H1 (cell line): ENCODE measurements around the gene TAF8. TPM values are rescaled to one million over a fixed set of nuclear protein-coding genes. Genes with fewer than 3 reads are reported as not detected.

Experiments used
- CTCF ChIA-PET: fragments of 300-600 bp; sonication (Branson Sonifier 250); formaldehyde crosslinking; loops from one replicate; lab custom pipeline; 2021; ENCODE audit not compliant: partially characterized antibody; lab: Charles Lee
- POLR2A ChIA-PET: fragments of 300-600 bp; sonication (Branson Sonifier 250); formaldehyde crosslinking; loops from one replicate; lab custom pipeline; 2021; ENCODE audit warnings: inconsistent platforms; ENCODE audit not compliant: partially characterized antibody; lab: Charles Lee
- DNase-seq, 2 experiments: peaks; one replicate each; pipeline versions ENCODE4 v3.0.0 to v3.0.0-alpha.2; 2010 to 2022; ENCODE audit warnings: low spot score in 2 of 2, low read depth in 1 of 2, mixed read lengths in 1 of 2
- FAIRE-seq: peaks from 2 replicates; lab custom pipeline; 2011; peaks lifted over from hg19 to GRCh38; lab: Jason Lieb, UNC
- H2AFZ ChIP-seq: 2 replicates; pipeline ENCODE4 v1.8.1; 2012; ENCODE audit warnings: low read length, inconsistent platforms
- H2AK5ac ChIP-seq: 2 replicates; pipeline ENCODE4 v1.6.1; 2013; ENCODE audit warnings: low read depth, low read length
- H2BK120ac ChIP-seq: replicated peaks from 2 replicates; pipeline ENCODE3; 2013; ENCODE audit warnings: low read depth, low read length, inconsistent platforms
- H2BK12ac ChIP-seq: 2 replicates; pipeline ENCODE4 v1.6.1; 2013; ENCODE audit warnings: low read depth, low read length
- H2BK15ac ChIP-seq: 2 replicates; pipeline ENCODE4 v1.6.1; 2013; ENCODE audit warnings: low read length
- H2BK20ac ChIP-seq: 2 replicates; pipeline ENCODE4 v1.6.1; 2013; ENCODE audit warnings: low read length
- H2BK5ac ChIP-seq: 2 replicates; pipeline ENCODE4 v1.6.1; 2013; ENCODE audit warnings: low read depth, low read length
- H3K14ac ChIP-seq: 2 replicates; pipeline ENCODE4 v1.6.1; 2013; ENCODE audit warnings: inconsistent platforms; ENCODE audit not compliant: insufficient read length
- H3K18ac ChIP-seq: 2 replicates; pipeline ENCODE4 v1.6.1; 2013; ENCODE audit warnings: low read length; ENCODE audit errors: extremely low read depth
- H3K23ac ChIP-seq: 2 replicates; pipeline ENCODE4 v1.6.1; 2013; ENCODE audit warnings: inconsistent platforms; ENCODE audit not compliant: insufficient read length
- H3K23me2 ChIP-seq: 2 replicates; pipeline ENCODE4 v1.6.1; 2013; ENCODE audit warnings: low read depth, low read length
- H3K27ac ChIP-seq: 2 replicates; pipeline ENCODE4 v1.6.1; 2011; ENCODE audit warnings: low read depth, low read length, inconsistent platforms
- H3K27me3 ChIP-seq, 4 experiments: replicated peaks in 1 of 4; 1 replicate in 1 of 4; 2 replicates in 3 of 4; pipeline versions ENCODE4 v1.6.1 to v1.8.1; 2011 to 2013; ENCODE audit warnings: low read length in 3 of 4, mild to moderate bottlenecking in 3 of 4, inconsistent platforms in 2 of 4, mixed read lengths in 2 of 4, moderate library complexity in 1 of 4; ENCODE audit not compliant: control insufficient read depth in 3 of 4, insufficient read depth in 3 of 4; ENCODE audit errors: extremely low read depth in 1 of 4
- H3K36me3 ChIP-seq, 4 experiments: 2 replicates each; pipeline versions ENCODE4 v1.6.1 to v1.8.1; 2011 to 2013; ENCODE audit warnings: mild to moderate bottlenecking in 4 of 4, low read length in 3 of 4, moderate library complexity in 2 of 4, control low read depth in 1 of 4, inconsistent platforms in 1 of 4; ENCODE audit not compliant: insufficient read depth in 4 of 4, control insufficient read depth in 2 of 4
- H3K4ac ChIP-seq: replicated peaks from 2 replicates; pipeline ENCODE3; 2013; ENCODE audit warnings: low read length, low read depth, mixed read lengths, inconsistent platforms; ENCODE audit not compliant: insufficient read length
- H3K4me1 ChIP-seq, 4 experiments: replicated peaks in 1 of 4; 1 replicate in 1 of 4; 2 replicates in 3 of 4; pipeline versions ENCODE4 v1.6.1 to v1.8.1; 2011 to 2013; ENCODE audit warnings: low read length in 3 of 4, inconsistent platforms in 2 of 4, mixed read lengths in 1 of 4; ENCODE audit not compliant: insufficient read depth in 4 of 4, control insufficient read depth in 3 of 4
- H3K4me2 ChIP-seq, 2 experiments: 2 replicates each; pipeline versions ENCODE4 v1.6.1 to v1.8.1; 2011 to 2013; ENCODE audit warnings: low read depth in 2 of 2, low read length in 2 of 2, control low read depth in 1 of 2, inconsistent platforms in 1 of 2, mild to moderate bottlenecking in 1 of 2; ENCODE audit not compliant: insufficient read depth in 1 of 2
- H3K4me3 ChIP-seq, 4 experiments: fragments of 200-600, 300-600 bp in 1 of 4; sonication (generic), shearing (Covaris generic), sonication (Bioruptor Twin) in 1 of 4; 2 replicates each; pipeline versions ENCODE4 v1.5.1 to v1.8.1; 2011 to 2016; ENCODE audit warnings: low read length in 4 of 4, low read depth in 3 of 4, control low read depth in 2 of 4, inconsistent platforms in 2 of 4, mild to moderate bottlenecking in 2 of 4, mixed read lengths in 1 of 4, moderate library complexity in 1 of 4; ENCODE audit not compliant: insufficient read depth in 2 of 4; ENCODE audit errors: extremely low read depth in 1 of 4
- H3K56ac ChIP-seq: replicated peaks from 2 replicates; pipeline ENCODE3; 2013; ENCODE audit warnings: low read depth, mild to moderate bottlenecking, mixed read lengths, low read length, inconsistent platforms; ENCODE audit not compliant: insufficient read length
- H3K79me1 ChIP-seq: 2 replicates; pipeline ENCODE4 v1.6.1; 2013; ENCODE audit warnings: low read depth, low read length, control low read depth
- H3K79me2 ChIP-seq, 2 experiments: 2 replicates each; pipeline versions ENCODE4 v1.6.1 to v1.8.1; 2012 to 2013; ENCODE audit warnings: low read length in 2 of 2, mild to moderate bottlenecking in 2 of 2, inconsistent platforms in 1 of 2; ENCODE audit not compliant: insufficient read depth in 2 of 2, control insufficient read depth in 1 of 2
- H3K9ac ChIP-seq, 4 experiments: replicated peaks in 1 of 4; 1 replicate in 1 of 4; 2 replicates in 3 of 4; pipeline versions ENCODE4 v1.6.1 to v1.8.1; 2011 to 2013; ENCODE audit warnings: low read depth in 3 of 4, low read length in 3 of 4, control low read depth in 2 of 4, mild to moderate bottlenecking in 2 of 4, moderate library complexity in 2 of 4, inconsistent platforms in 1 of 4; ENCODE audit errors: extremely low read depth in 1 of 4
- H3K9me3 ChIP-seq, 2 experiments: 2 replicates each; pipeline versions ENCODE4 v1.6.1 to v1.8.1; 2012 to 2013; ENCODE audit warnings: mild to moderate bottlenecking in 2 of 2, moderate library complexity in 2 of 2, control low read depth in 1 of 2, inconsistent platforms in 1 of 2, low read depth in 1 of 2, low read length in 1 of 2, mixed read lengths in 1 of 2; ENCODE audit not compliant: insufficient read depth in 2 of 2
- H4K20me1 ChIP-seq, 2 experiments: replicated peaks in 1 of 2; 2 replicates each; pipeline versions ENCODE3 to v1.8.1; 2011 to 2013; ENCODE audit warnings: inconsistent platforms in 2 of 2, low read length in 2 of 2, mild to moderate bottlenecking in 1 of 2; ENCODE audit not compliant: insufficient read depth in 2 of 2, control insufficient read depth in 1 of 2
- H4K5ac ChIP-seq: 2 replicates; pipeline ENCODE4 v1.6.1; 2013; ENCODE audit warnings: low read length, low read depth, mixed read lengths, inconsistent platforms; ENCODE audit not compliant: insufficient read length
- H4K8ac ChIP-seq: 2 replicates; pipeline ENCODE4 v1.8.0; 2013; ENCODE audit warnings: mild to moderate bottlenecking, moderate library complexity, low read length, inconsistent platforms; ENCODE audit not compliant: insufficient read depth; ENCODE audit errors: extremely low read depth
- H4K91ac ChIP-seq: replicated peaks from 2 replicates; pipeline ENCODE3; 2013; ENCODE audit warnings: low read length, mixed read lengths, inconsistent platforms; ENCODE audit not compliant: insufficient read length
- BACH1 ChIP-seq: IDR thresholded peaks from 2 replicates; pipeline ENCODE4 v1.6.1; 2012; ENCODE audit warnings: low read length, improper control_type of control experiment
- FOSL1 ChIP-seq: IDR thresholded peaks from 2 replicates; pipeline ENCODE4 v1.6.1; 2011; ENCODE audit warnings: mild to moderate bottlenecking, low read depth, low read length, moderate library complexity; ENCODE audit not compliant: insufficient read depth
- NANOG ChIP-seq: IDR thresholded peaks from 2 replicates; pipeline ENCODE4 v1.6.1; 2011; ENCODE audit warnings: low read length, low read depth, mild to moderate bottlenecking, inconsistent platforms; ENCODE audit not compliant: insufficient read depth, poor library complexity, severe bottlenecking
- RAD21 ChIP-seq, 2 experiments: IDR thresholded peaks in 1 of 2; conservative IDR thresholded peaks in 1 of 2; 2 replicates each; pipeline ENCODE4 v1.6.1; 2011; ENCODE audit warnings: low read depth in 2 of 2, low read length in 2 of 2, improper control_type of control experiment in 1 of 2, inconsistent platforms in 1 of 2, mild to moderate bottlenecking in 1 of 2, moderate library complexity in 1 of 2
- RXRA ChIP-seq: IDR thresholded peaks from 2 replicates; pipeline ENCODE4 v1.6.1; 2011; ENCODE audit warnings: low read depth, mild to moderate bottlenecking, low read length, moderate library complexity; ENCODE audit not compliant: insufficient read depth
- polyA plus RNA-seq, 7 experiments: library from polyadenylated mRNA; depleted of rRNA in 3 of 7; stranded (reverse) in 5 of 7; unstranded in 2 of 7; fragments of >200 nt in 5 of 7; fragments of 200-250 nt in 2 of 7; gene quantifications; 1 replicate in 5 of 7; 2 replicates in 1 of 7; 4 replicates in 1 of 7; pipeline versions ENCODE4 v1.2.1 to v1.2.3, GENCODE V29; 2011 to 2013; ENCODE audit warnings: missing spikeins in 2 of 7, mixed read lengths in 2 of 7
- total RNA-seq: library from RNA; stranded (reverse); fragmentation: NEBNext Ultra II Directional; extraction: Animal tissue kit (Norgen Biotek cat#: 25700); gene quantifications from 2 replicates; pipeline ENCODE4 v1.2.1, GENCODE V29; 2021

TAF8 gene
- total and polyA plus RNA-seq, 2 of the 8 experiments (the other 6 are each of a cell fraction or from before 2014, with no cell fraction given) = 32.2 to 34.0 TPM

DNA sequence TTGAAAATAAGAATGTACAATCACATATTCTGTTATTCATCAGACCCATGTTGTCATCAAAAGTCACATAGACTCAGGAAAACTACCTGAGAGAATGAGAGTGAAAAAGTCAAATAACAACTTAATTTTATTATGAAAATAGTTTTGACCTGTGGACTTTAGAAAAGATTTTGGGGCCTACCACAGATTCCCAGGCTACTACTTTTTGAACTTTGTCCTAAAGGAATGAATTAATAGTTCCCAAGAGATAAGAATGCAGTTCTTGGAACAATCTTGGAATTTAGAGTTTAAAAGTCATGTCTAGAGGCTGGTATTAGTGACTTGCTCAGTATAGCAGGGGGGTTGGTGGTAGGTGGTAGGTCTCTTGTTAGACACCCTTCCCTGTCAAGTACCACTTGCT lies 3.3 kb downstream of the TAF8 start:
- Histone ChIP-seq H3K79me2 (peaks cover 0 to 6% of the 10 kb centered on the region in 2 experiments; a peak in 1 of 4 replicates), H3K4me3 (no peak overlapping the region), H2BK20ac (no peak overlapping the region), H3K56ac (no peak overlapping the region), H2BK15ac (no peak overlapping the region), H3K18ac (no peak overlapping the region), H3K9me3 (no peaks in the 10 kb centered on the region), H3K79me1 (no peaks in the 10 kb centered on the region), H2BK120ac (no peak overlapping the region), H2AFZ (no peak overlapping the region), H3K4me1 (peaks cover 0 to 8% (median 3%) of the 10 kb centered on the region in 4 experiments; a peak in 4 of 7 replicates), H2AK5ac (no peak overlapping the region), H4K5ac (no peak overlapping the region), H3K23me2 (peaks cover 3% of the 10 kb centered on the region), H4K91ac (no peak overlapping the region), H3K27me3 (peaks cover 8 to 14% (median 11%) of the 10 kb centered on the region in 4 experiments), H2BK12ac (no peak overlapping the region), H3K9ac (no peak overlapping the region), H4K20me1 (no peaks in the 10 kb centered on the region), H3K23ac (no peak overlapping the region), H3K27ac (no peak overlapping the region), H3K14ac (no peak overlapping the region), H3K4ac (no peak overlapping the region), H3K36me3 (peaks cover 16 to 45% (median 32%) of the 10 kb centered on the region in 4 experiments), H3K4me2 (no peak overlapping the region), H4K8ac (no peak overlapping the region)
- DNase-seq (no peak), FAIRE-seq (no peak)
- POLR2A ChIA-PET = interaction anchor here (1.0 to 3.3 kb wide), 2 partner anchors 12 to 275 kb away, joined by 3 to 12 read pairs; no protein-coding TSS in a partner anchor
- CTCF ChIA-PET = interaction anchor here (0.8 to 1.7 kb wide), 5 partner anchors 9 to 83 kb away, joined by 3 to 6 read pairs (median 4); no protein-coding TSS in a partner anchor
- TF ChIP-seq BACH1 = no peak
- no peak for TF ChIP-seq RXRA
- TF ChIP-seq RAD21 (IDR thresholded peaks at IDR 0.05 in 1 of 2, conservative IDR thresholded peaks at IDR 0.05 in 1 of 2; ENCODE audit: low read depth in 2 of 2, low read length in 2 of 2) = no peak
- no peak for TF ChIP-seq NANOG
- no peak for TF ChIP-seq FOSL1
- TF ChIP-seq, all 59 proteins: peak for 0
- no peak overlapping the region for H2BK5ac ChIP-seq
